Lower leg skin (tissue), 4 donors: ENCODE measurements around the gene SNX3. TPM values are rescaled to one million over a fixed set of nuclear protein-coding genes. Genes with fewer than 3 reads are reported as not detected.

Source experiments
- DNase-seq, 2 donors: peaks; one replicate each; pipeline ENCODE4 v3.0.0-alpha.2; 2019; ENCODE audit warnings: low spot score in 2 of 2
- H3K4me3 ChIP-seq: fragments of 200-600 bp; sonication (generic); 2 replicates; pipeline ENCODE4 v1.5.1; 2017; ENCODE audit warnings: mild to moderate bottlenecking, low read depth; ENCODE audit not compliant: poor library complexity, severe bottlenecking
- CTCF ChIP-seq, 3 donors: fragments of 450-650 bp; IDR thresholded peaks; one replicate each; pipeline ENCODE4 v1.5.1; 2016; ENCODE audit warnings: antibody characterized with exemption in 3 of 3, mild to moderate bottlenecking in 3 of 3, moderate library complexity in 2 of 3
- POLR2A ChIP-seq, 2 donors: fragments of 450-650 bp; IDR thresholded peaks; one replicate each; pipeline ENCODE4 v1.6.1; 2016 to 2017; ENCODE audit warnings: antibody characterized with exemption in 2 of 2, mild to moderate bottlenecking in 1 of 2, moderate library complexity in 1 of 2
- WGBS, 2 donors: methylation state at CpG; one replicate each; pipeline ENCODE4 v1.1.5; 2018; 5-methylcytosine and 5-hydroxymethylcytosine counted together
- intact Hi-C: fragments of 100-400 bp; cut with DNase I; formaldehyde crosslinking; loops from one replicate; pipeline ENCODE4 v1.15.0; 2023; ENCODE audit warnings: low total_unique reads
- total RNA-seq, 4 donors: library from RNA; depleted of rRNA; stranded (reverse); fragments of >200 nt; gene quantifications; one replicate each; pipeline ENCODE4 v1.1.0, GENCODE V29; 2016

Gene SNX3
- total RNA-seq, 4 donors from 2014 or later = 94.6 to 127 (median 100) TPM

DNA sequence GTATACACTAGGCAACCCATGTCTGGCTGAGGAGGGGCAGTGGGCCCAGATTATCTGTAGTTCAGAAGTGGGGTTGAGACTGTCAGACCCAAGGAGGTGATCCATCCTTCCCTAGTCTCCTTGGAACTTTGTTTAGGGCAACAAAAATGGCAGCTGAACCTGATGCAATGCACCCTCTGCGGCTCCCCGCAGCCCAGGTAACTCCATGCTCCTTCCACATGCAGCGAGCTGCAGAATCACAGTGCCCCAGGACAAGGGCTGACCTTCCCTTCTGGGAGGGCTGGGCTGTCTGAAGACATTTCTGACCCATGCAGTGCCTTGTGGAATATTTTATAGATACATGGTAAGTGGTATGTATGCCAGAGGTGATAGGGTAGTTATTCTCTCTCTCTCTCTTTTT lies 65.6 kb downstream of the SNX3 start:
- intact Hi-C loops = loop anchor here (10.0 kb wide), 1 partner anchor 1580 kb away; no protein-coding TSS in a partner anchor
- 94 to 98% methylated on average over 3 of the region's 3 CpGs for WGBS, 2 donors
- no peak for DNase-seq
- H3K4me3 ChIP-seq = no peak overlapping the region
- no peak for TF ChIP-seq POLR2A (IDR thresholded peaks at IDR 0.05)
- no peak for TF ChIP-seq CTCF (IDR thresholded peaks at IDR 0.05)

DNA sequence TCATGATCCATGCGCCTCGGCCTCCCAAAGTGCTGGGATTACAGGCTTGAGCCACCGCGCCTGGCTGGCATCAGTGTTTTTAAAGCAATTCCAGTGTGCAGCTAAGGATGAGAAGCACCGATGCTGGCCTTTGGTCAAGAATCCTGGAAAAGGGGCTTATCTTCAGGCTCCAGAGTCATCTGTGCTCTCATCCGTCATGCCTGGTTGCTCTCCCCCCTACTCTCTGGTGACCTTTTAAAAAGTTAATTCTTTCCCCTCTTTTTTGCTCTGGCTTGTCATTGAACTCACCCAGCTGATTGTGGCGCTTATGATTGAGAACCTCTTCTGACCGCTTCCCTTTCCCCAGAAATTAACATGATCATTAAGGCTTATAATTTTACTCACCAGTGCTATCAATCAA lies 66.3 kb downstream of the SNX3 start:
- WGBS, 2 donors = 87 to 88% methylated on average over 8 of the region's 8 CpGs
- DNase-seq = no peak
- no peak for TF ChIP-seq POLR2A (IDR thresholded peaks at IDR 0.05)
- no peak overlapping the region for H3K4me3 ChIP-seq
- intact Hi-C loops = loop anchor here (5.0 to 10.0 kb wide), 2 partner anchors 408 to 1580 kb away; no protein-coding TSS in a partner anchor

- no peak for DNase-seq
- intact Hi-C loops = loop anchor here (5.0 to 10.0 kb wide), 2 partner anchors 408 to 1579 kb away; no protein-coding TSS in a partner anchor
- 86 to 93% methylated on average over 1 of the region's 1 CpG for WGBS, 2 donors
- H3K4me3 ChIP-seq = no peak overlapping the region
- TF ChIP-seq CTCF (IDR thresholded peaks at IDR 0.05) (no peak), POLR2A (IDR thresholded peaks at IDR 0.05) (no peak)
These were observed 67.0 kb downstream of the SNX3 start for GRCh38 chr6:108193835-108194234.

GRCh38 chr6:108193131-108193530 lies 67.7 kb downstream of the SNX3 start:
- 80 to 91% methylated on average over 1 of the region's 1 CpG for WGBS, 2 donors
- intact Hi-C loops = loop anchor here (5.0 to 10.0 kb wide), 2 partner anchors 409 to 1578 kb away; no protein-coding TSS in a partner anchor
- TF ChIP-seq POLR2A (IDR thresholded peaks at IDR 0.05) = no peak
- TF ChIP-seq CTCF (IDR thresholded peaks at IDR 0.05) = no peak
- H3K4me3 ChIP-seq = no peak overlapping the region
- no peak for DNase-seq

GRCh38 chr6:108187519-108187918 lies 73.3 kb downstream of the SNX3 start:
- DNase-seq = no peak
- WGBS, 2 donors = 89 to 90% methylated on average over 9 of the region's 9 CpGs
- no peak for TF ChIP-seq POLR2A (IDR thresholded peaks at IDR 0.05)
- no peak for TF ChIP-seq CTCF (IDR thresholded peaks at IDR 0.05)
- intact Hi-C loops = no loop called here
- no peak overlapping the region for H3K4me3 ChIP-seq

GRCh38 chr6:108186226-108186625 lies 74.6 kb downstream of the SNX3 start:
- no peak for DNase-seq

More at GRCh38 chr6:108186226-108186625, 74.6 kb downstream of the SNX3 start:
- 56 to 57% methylated on average over 2 of the region's 2 CpGs for WGBS, 2 donors
- no peak overlapping the region for H3K4me3 ChIP-seq
- TF ChIP-seq POLR2A (IDR thresholded peaks at IDR 0.05) = no peak
- TF ChIP-seq CTCF (IDR thresholded peaks at IDR 0.05) = no peak
- intact Hi-C loops = no loop called here
